Measurements from ENCODE around the gene TOR3A. TPM values are rescaled to one million over a fixed set of nuclear protein-coding genes. Genes with fewer than 3 reads are reported as not detected.

TOR3A gene
- total RNA-seq, 1 experiment from 2014 or later = 51.5 TPM

- Histone ChIP-seq H3K4me3 (ENCODE audit: low read depth in 2 of 2, low read length in 2 of 2) (no peak overlapping the region), H3K9me3 (ENCODE audit: control insufficient read depth, insufficient read depth, low read depth, low read length) (no peaks in the 10 kb centered on the region), H3K36me3 (ENCODE audit: control insufficient read depth, insufficient read depth, low read length) (no peaks in the 10 kb centered on the region; the same call in 1 of the 2 replicates), H3K27ac (ENCODE audit: low read length) (no peak overlapping the region), H3K27me3 (ENCODE audit: control insufficient read depth, insufficient read depth, low read length) (no peaks in the 10 kb centered on the region), H3K4me1 (ENCODE audit: control insufficient read depth, insufficient read depth, low read length) (peaks cover 10% of the 10 kb centered on the region)
- in situ Hi-C loops (cut with HindIII; ENCODE audit: low pct_unique_long_range_greater_than_20kb, low sequenced_read_pairs) = no loop called here
- CTCF ChIA-PET = no interaction called here
- TF ChIP-seq, protein P1, sequence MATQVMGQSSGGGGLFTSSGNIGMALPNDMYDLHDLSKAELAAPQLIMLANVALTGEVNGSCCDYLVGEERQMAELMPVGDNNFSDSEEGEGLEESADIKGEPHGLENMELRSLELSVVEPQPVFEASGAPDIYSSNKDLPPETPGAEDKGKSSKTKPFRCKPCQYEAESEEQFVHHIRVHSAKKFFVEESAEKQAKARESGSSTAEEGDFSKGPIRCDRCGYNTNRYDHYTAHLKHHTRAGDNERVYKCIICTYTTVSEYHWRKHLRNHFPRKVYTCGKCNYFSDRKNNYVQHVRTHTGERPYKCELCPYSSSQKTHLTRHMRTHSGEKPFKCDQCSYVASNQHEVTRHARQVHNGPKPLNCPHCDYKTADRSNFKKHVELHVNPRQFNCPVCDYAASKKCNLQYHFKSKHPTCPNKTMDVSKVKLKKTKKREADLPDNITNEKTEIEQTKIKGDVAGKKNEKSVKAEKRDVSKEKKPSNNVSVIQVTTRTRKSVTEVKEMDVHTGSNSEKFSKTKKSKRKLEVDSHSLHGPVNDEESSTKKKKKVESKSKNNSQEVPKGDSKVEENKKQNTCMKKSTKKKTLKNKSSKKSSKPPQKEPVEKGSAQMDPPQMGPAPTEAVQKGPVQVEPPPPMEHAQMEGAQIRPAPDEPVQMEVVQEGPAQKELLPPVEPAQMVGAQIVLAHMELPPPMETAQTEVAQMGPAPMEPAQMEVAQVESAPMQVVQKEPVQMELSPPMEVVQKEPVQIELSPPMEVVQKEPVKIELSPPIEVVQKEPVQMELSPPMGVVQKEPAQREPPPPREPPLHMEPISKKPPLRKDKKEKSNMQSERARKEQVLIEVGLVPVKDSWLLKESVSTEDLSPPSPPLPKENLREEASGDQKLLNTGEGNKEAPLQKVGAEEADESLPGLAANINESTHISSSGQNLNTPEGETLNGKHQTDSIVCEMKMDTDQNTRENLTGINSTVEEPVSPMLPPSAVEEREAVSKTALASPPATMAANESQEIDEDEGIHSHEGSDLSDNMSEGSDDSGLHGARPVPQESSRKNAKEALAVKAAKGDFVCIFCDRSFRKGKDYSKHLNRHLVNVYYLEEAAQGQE (IDR thresholded peaks at IDR 0.05; ENCODE audit: insufficient read depth in 1 of 2, low read depth in 2 of 2, low read length in 1 of 2) = no peak
- no peak for TF ChIP-seq TCF7L2 (IDR thresholded peaks at IDR 0.05; ENCODE audit: low read depth, low read length)
- no peak for TF ChIP-seq CTCF (IDR thresholded peaks at IDR 0.05)
- TF ChIP-seq SIN3A (IDR thresholded peaks at IDR 0.05; ENCODE audit: borderline replicate concordance, insufficient read depth, low read depth, low read length) = no peak
- TF ChIP-seq POLR2AphosphoS5 (IDR thresholded peaks at IDR 0.05; ENCODE audit: low read depth, low read length) = no peak
- ATAC-seq (no peak), DNase-seq (ENCODE audit: low read depth, low spot score) (no peak)
- no TSS peak for BruUV-seq (replicated peaks)
- intact Hi-C loops (cut with micrococcal nuclease; ENCODE audit: unreplicated experiment) = loop anchor here (5.0 kb wide), 1 partner anchor 242 kb away; the partner anchor contains the start of gene AXDND1
- POLR2A ChIA-PET = no interaction called here
These were observed 43.0 kb downstream of the TOR3A start for GRCh38 chr1:179124873-179125272.

GRCh38 chr1:179126338-179127060 is 44.6 kb downstream of the TOR3A start:
- BruUV-seq (replicated peaks) = no TSS peak
- TF ChIP-seq, protein P1 (IDR thresholded peaks at IDR 0.05; ENCODE audit: insufficient read depth in 1 of 2, low read depth in 2 of 2, low read length in 1 of 2) = no peak
- no peak for TF ChIP-seq POLR2AphosphoS5 (IDR thresholded peaks at IDR 0.05; ENCODE audit: low read depth, low read length)
- TF ChIP-seq TCF7L2 (IDR thresholded peaks at IDR 0.05; ENCODE audit: low read depth, low read length) = no peak
- TF ChIP-seq CTCF (IDR thresholded peaks at IDR 0.05) = no peak
- TF ChIP-seq SIN3A (IDR thresholded peaks at IDR 0.05; ENCODE audit: borderline replicate concordance, insufficient read depth, low read depth, low read length) = no peak
- no peak for DNase-seq (ENCODE audit: low read depth, low spot score)
- no peak overlapping the region for H3K4me3 ChIP-seq (ENCODE audit: low read depth in 2 of 2, low read length in 2 of 2)
- in situ Hi-C loops (cut with HindIII; ENCODE audit: low pct_unique_long_range_greater_than_20kb, low sequenced_read_pairs) = no loop called here
- no peaks in the 10 kb centered on the region; the same call in 1 of the 2 replicates for H3K36me3 ChIP-seq (ENCODE audit: control insufficient read depth, insufficient read depth, low read length)
- H3K27me3 ChIP-seq (ENCODE audit: control insufficient read depth, insufficient read depth, low read length) = no peaks in the 10 kb centered on the region
- H3K4me1 ChIP-seq (ENCODE audit: control insufficient read depth, insufficient read depth, low read length) = peaks cover 20% of the 10 kb centered on the region
- POLR2A ChIA-PET = interaction anchor here (0.6 kb wide), 2 partner anchors 14 to 39 kb away, joined by 4 read pairs; no protein-coding TSS in a partner anchor
- no peak for ATAC-seq
- no peaks in the 10 kb centered on the region for H3K9me3 ChIP-seq (ENCODE audit: control insufficient read depth, insufficient read depth, low read depth, low read length)
- intact Hi-C loops (cut with micrococcal nuclease; ENCODE audit: unreplicated experiment) = no loop called here
- CTCF ChIA-PET = no interaction called here
- no peak overlapping the region for H3K27ac ChIP-seq (ENCODE audit: low read length)
